A549 treated with dexamethasone at 1 μM for 4 hours (cell line): ENCODE data around the gene SENP7. TPM values are rescaled to one million over a fixed set of nuclear protein-coding genes. Genes with fewer than 3 reads are reported as not detected.

ENCODE experiments used
- total RNA-seq: library from RNA; stranded (reverse); fragments of 200-300 nt; extraction: Qiagen RNA extraction; gene quantifications from 5 replicates; pipeline ENCODE4 v1.2.3, GENCODE V29; 2022

Gene SENP7, protein sequence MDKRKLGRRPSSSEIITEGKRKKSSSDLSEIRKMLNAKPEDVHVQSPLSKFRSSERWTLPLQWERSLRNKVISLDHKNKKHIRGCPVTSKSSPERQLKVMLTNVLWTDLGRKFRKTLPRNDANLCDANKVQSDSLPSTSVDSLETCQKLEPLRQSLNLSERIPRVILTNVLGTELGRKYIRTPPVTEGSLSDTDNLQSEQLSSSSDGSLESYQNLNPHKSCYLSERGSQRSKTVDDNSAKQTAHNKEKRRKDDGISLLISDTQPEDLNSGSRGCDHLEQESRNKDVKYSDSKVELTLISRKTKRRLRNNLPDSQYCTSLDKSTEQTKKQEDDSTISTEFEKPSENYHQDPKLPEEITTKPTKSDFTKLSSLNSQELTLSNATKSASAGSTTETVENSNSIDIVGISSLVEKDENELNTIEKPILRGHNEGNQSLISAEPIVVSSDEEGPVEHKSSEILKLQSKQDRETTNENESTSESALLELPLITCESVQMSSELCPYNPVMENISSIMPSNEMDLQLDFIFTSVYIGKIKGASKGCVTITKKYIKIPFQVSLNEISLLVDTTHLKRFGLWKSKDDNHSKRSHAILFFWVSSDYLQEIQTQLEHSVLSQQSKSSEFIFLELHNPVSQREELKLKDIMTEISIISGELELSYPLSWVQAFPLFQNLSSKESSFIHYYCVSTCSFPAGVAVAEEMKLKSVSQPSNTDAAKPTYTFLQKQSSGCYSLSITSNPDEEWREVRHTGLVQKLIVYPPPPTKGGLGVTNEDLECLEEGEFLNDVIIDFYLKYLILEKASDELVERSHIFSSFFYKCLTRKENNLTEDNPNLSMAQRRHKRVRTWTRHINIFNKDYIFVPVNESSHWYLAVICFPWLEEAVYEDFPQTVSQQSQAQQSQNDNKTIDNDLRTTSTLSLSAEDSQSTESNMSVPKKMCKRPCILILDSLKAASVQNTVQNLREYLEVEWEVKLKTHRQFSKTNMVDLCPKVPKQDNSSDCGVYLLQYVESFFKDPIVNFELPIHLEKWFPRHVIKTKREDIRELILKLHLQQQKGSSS
- 1.6 to 3.0 TPM (median 2.4 TPM) in 5 replicates for total RNA-seq

DNA sequence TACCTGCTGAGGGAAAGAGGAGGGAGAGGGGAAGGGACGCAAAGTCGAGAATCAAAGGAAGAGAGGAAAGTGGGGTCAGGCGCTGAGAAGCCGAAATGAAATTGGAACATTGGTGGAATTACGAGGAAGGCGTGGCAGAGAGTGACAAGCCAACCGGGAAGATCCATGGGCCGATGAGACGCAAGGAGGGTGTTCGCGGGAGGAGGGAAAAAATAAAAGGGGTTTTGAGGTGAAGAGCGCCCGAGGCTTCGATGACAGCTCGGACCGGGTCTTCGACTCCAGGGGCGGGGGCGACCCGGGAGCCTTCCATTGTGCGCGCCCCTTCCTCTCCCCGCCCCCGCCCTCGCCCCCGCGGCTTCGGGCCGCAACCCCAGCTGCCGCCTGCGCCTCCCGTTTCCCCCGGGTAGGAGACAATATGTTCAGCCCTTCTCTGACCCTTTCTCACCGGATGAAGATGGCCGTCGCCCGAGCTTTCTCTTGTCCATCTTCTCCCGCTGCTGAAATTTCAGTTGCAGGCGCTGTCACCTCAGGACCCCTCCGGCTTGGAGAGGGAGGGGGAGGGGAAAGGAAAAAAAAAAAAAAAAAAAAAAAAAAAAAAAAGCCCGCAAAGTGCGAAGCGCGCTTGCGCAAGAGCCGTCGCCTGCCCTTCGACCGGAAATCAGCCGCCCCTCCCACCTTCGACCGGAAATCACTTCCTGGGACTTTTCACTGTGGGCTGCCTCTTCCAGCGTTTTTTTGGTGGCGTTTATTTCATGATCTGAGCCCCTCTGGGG lies at the start of gene SENP7:
Gene SENP7, minus strand, starts transcription at position 567 of the 773 bp plus-strand sequence. Its CDS starts 82 bp downstream, at position 485.

GRCh38 chr3:101561630-101562328 lies 48.8 kb upstream of the SENP7 start, which contains the start of gene TRMT10C:
TSS of gene TRMT10C (plus strand) at chr3:101561868. CDS start at chr3:101564782, 2,914 bp downstream.

GRCh38 chr3:101320475-101320874 lies 192.5 kb downstream of the SENP7 start, which contains the start of gene IMPG2:
TSS of gene IMPG2 (minus strand) at chr3:101320575. CDS start at chr3:101320372, 203 bp downstream.

Other genes with a start within 250 kb of the SENP7 start
- gene IMPG2, start 192.6 kb downstream of the SENP7 start, total RNA-seq, result 0.01 TPM in 3 of 5 replicates, not detected in the others
- gene TRMT10C, start 48.7 kb upstream of the SENP7 start, total RNA-seq, result 28.5 to 35.2 TPM (median 30.3 TPM) in 5 replicates
- gene PCNP, start 61.0 kb upstream of the SENP7 start, total RNA-seq, result 102 to 131 TPM (median 111 TPM) in 5 replicates
- 7.6 to 12.1 TPM (median 10.9 TPM) in 5 replicates for gene ZBTB11, start 163.9 kb upstream of the SENP7 start, total RNA-seq
- gene RPL24, start 173.5 kb upstream of the SENP7 start, total RNA-seq, result 1,454 to 2,292 TPM (median 1,513 TPM) in 5 replicates
- 3.3 to 6.4 TPM (median 5.2 TPM) in 5 replicates for gene CEP97, start 211.4 kb upstream of the SENP7 start, total RNA-seq